H1 (cell line): Measurements from ENCODE around the gene TMEM269. TPM values are rescaled to one million over a fixed set of nuclear protein-coding genes. Genes with fewer than 3 reads are reported as not detected.

Source experiments
- ATF3 ChIP-seq: IDR thresholded peaks from 2 replicates; pipeline ENCODE4 v1.6.1; 2011; ENCODE audit warnings: low read depth, mild to moderate bottlenecking, low read length; ENCODE audit not compliant: insufficient read depth
- CHD1 ChIP-seq: IDR thresholded peaks from 2 replicates; pipeline ENCODE4 v1.6.1; 2012; ENCODE audit warnings: low read depth, low read length, improper control_type of control experiment
- E2F6 ChIP-seq: IDR thresholded peaks from 2 replicates; pipeline ENCODE4 v1.6.1; 2012; ENCODE audit warnings: inconsistent platforms
- EGR1 ChIP-seq: IDR thresholded peaks from 2 replicates; pipeline ENCODE4 v1.6.1; 2011; ENCODE audit warnings: low read depth, low read length, borderline replicate concordance
- HDAC2 ChIP-seq, 2 experiments: fragments of 300-600 bp in 1 of 2; sonication (generic) in 1 of 2; IDR thresholded peaks; 2 replicates each; pipeline ENCODE4 v1.6.1; 2011 to 2012; ENCODE audit warnings: low read depth in 2 of 2, low read length in 2 of 2, mild to moderate bottlenecking in 2 of 2, moderate library complexity in 2 of 2, borderline replicate concordance in 1 of 2, inconsistent platforms in 1 of 2
- NRF1 ChIP-seq: IDR thresholded peaks from 2 replicates; pipeline ENCODE4 v1.6.1; 2011; ENCODE audit warnings: mild to moderate bottlenecking, low read depth, low read length, improper control_type of control experiment
- RFX5 ChIP-seq: IDR thresholded peaks from 2 replicates; pipeline ENCODE4 v1.6.1; 2011; ENCODE audit warnings: low read depth, low read length, improper control_type of control experiment, borderline replicate concordance
- SP1 ChIP-seq: IDR thresholded peaks from 2 replicates; pipeline ENCODE4 v1.6.1; 2011; ENCODE audit warnings: low read depth, low read length
- TAF7 ChIP-seq: optimal IDR thresholded peaks from 2 replicates; pipeline ENCODE3; 2011; ENCODE audit warnings: low read depth, mild to moderate bottlenecking, inconsistent platforms, low read length, moderate library complexity, borderline replicate concordance
- TBP ChIP-seq: IDR thresholded peaks from 2 replicates; pipeline ENCODE4 v1.6.1; 2011; ENCODE audit warnings: low read depth, low read length, improper control_type of control experiment
- TCF12 ChIP-seq: IDR thresholded peaks from 2 replicates; pipeline ENCODE4 v1.6.1; 2011; ENCODE audit warnings: low read depth, mild to moderate bottlenecking, low read length
- polyA plus RNA-seq, 7 experiments: library from polyadenylated mRNA; depleted of rRNA in 3 of 7; stranded (reverse) in 5 of 7; unstranded in 2 of 7; fragments of >200 nt in 5 of 7; fragments of 200-250 nt in 2 of 7; gene quantifications; 1 replicate in 5 of 7; 2 replicates in 1 of 7; 4 replicates in 1 of 7; pipeline versions ENCODE4 v1.2.1 to v1.2.3, GENCODE V29; 2011 to 2013; ENCODE audit warnings: missing spikeins in 2 of 7, mixed read lengths in 2 of 7
- total RNA-seq: library from RNA; stranded (reverse); fragmentation: NEBNext Ultra II Directional; extraction: Animal tissue kit (Norgen Biotek cat#: 25700); gene quantifications from 2 replicates; pipeline ENCODE4 v1.2.1, GENCODE V29; 2021

Gene TMEM269
- total and polyA plus RNA-seq, 2 of the 8 experiments (the other 6 are each of a cell fraction or from before 2014, with no cell fraction given), result 0.14 to 0.35 TPM

GRCh38 chr1:42739753-42740700 lies 44.8 kb upstream of the TMEM269 start, which contains the start of gene CLDN19 (continued):
- TF ChIP-seq ATF3 (no peak), E2F6 (0 out of 2 replicates have a peak, but pooled peaks have one; percentile 20), HDAC2 (IDR thresholded peaks at IDR 0.05; ENCODE audit: borderline replicate concordance in 1 of 2, low read depth in 2 of 2, low read length in 2 of 2) (0 out of 4 replicates have a peak, but pooled peaks of 1 of the 2 experiments have one; percentile 18), TBP (peak; percentile 27; the same call in 1 of the 2 replicates), RFX5 (no peak), TAF7 (no peak), CHD1 (no peak), EGR1 (no peak), NRF1 (0 out of 2 replicates have a peak, but pooled peaks have one; percentile 3), TCF12 (peak; percentile 84; the same call in 1 of the 2 replicates), SP1 (peak; percentile 53)
- TF ChIP-seq, all 59 proteins: peak for 12
